GM06990 (cell line): ENCODE data around the gene EPYC.

Experiments
- DNase-seq: peaks from one replicate; pipeline ENCODE4 v3.0.0-alpha.2; 2011; ENCODE audit not compliant: insufficient read length; ENCODE audit errors: extremely low read depth
- H3K27me3 ChIP-seq: replicated peaks from 2 replicates; pipeline ENCODE4 v1.6.0; 2011; ENCODE audit warnings: low read length; ENCODE audit not compliant: control insufficient read depth, insufficient read depth
- H3K36me3 ChIP-seq: 2 replicates; pipeline ENCODE4 v1.5.1; 2011; ENCODE audit warnings: low read length; ENCODE audit not compliant: control insufficient read depth, insufficient read depth
- H3K4me3 ChIP-seq: replicated peaks from 2 replicates; pipeline ENCODE4 v1.5.1; 2011; ENCODE audit warnings: low read depth, mild to moderate bottlenecking, control low read depth, low read length
- CTCF ChIP-seq: IDR thresholded peaks from 2 replicates; pipeline ENCODE4 v1.5.1; 2011; ENCODE audit warnings: low read length, control low read depth, mild to moderate bottlenecking, inconsistent platforms; ENCODE audit not compliant: insufficient read depth, poor library complexity, severe bottlenecking

Gene EPYC

GRCh38 chr12:90925562-90925961 lies 79.2 kb downstream of the EPYC start:
- DNase-seq = no peak
- Histone ChIP-seq H3K36me3 (no peaks in the 10 kb centered on the region), H3K4me3 (no peak overlapping the region), H3K27me3 (no peaks in the 10 kb centered on the region)
- TF ChIP-seq CTCF = no peak

GRCh38 chr12:90924406-90924805 lies 80.4 kb downstream of the EPYC start:
- Histone ChIP-seq H3K27me3 (no peaks in the 10 kb centered on the region), H3K4me3 (no peak overlapping the region), H3K36me3 (no peaks in the 10 kb centered on the region)
- no peak for DNase-seq
- TF ChIP-seq CTCF = no peak

- DNase-seq = no peak
- TF ChIP-seq CTCF = no peak
- Histone ChIP-seq H3K4me3 (no peak overlapping the region), H3K27me3 (no peaks in the 10 kb centered on the region), H3K36me3 (no peaks in the 10 kb centered on the region)
These were observed 82.6 kb downstream of the EPYC start for GRCh38 chr12:90922145-90922627.

- H3K4me3 ChIP-seq = no peak overlapping the region
These were observed 83.2 kb downstream of the EPYC start for GRCh38 chr12:90921536-90921935.

GRCh38 chr12:90920222-90920621 lies 84.5 kb downstream of the EPYC start:
- no peaks in the 10 kb centered on the region for H3K27me3 ChIP-seq
- H3K36me3 ChIP-seq = no peaks in the 10 kb centered on the region
- H3K4me3 ChIP-seq = no peak overlapping the region
- no peak for DNase-seq
- no peak for TF ChIP-seq CTCF

More at GRCh38 chr12:90921536-90921935, 83.2 kb downstream of the EPYC start:
- no peaks in the 10 kb centered on the region for H3K27me3 ChIP-seq
- no peak for TF ChIP-seq CTCF
- no peak for DNase-seq
- no peaks in the 10 kb centered on the region for H3K36me3 ChIP-seq

- no peaks in the 10 kb centered on the region for H3K36me3 ChIP-seq
- H3K27me3 ChIP-seq = no peaks in the 10 kb centered on the region
- H3K4me3 ChIP-seq = no peak overlapping the region
- no peak for TF ChIP-seq CTCF
- no peak for DNase-seq
These were observed 87.3 kb downstream of the EPYC start for GRCh38 chr12:90917431-90917830.
